ENCODE results near the gene OVCH1.
"Not testable (repeated sequence)": the region's sequence is repeated elsewhere in the genome, so short reads cannot be mapped to it uniquely, and the experiment has no call there.

Gene OVCH1

GRCh38 chr12:29486972-29487371, 10.5 kb downstream of the OVCH1 start:
- no peak for DNase-seq

GRCh38 chr12:29463198-29463597, 34.3 kb downstream of the OVCH1 start:
- no peak for DNase-seq

GRCh38 chr12:29460082-29460481, 37.4 kb downstream of the OVCH1 start:
- no peak for DNase-seq

- DNase-seq: no peak
Observed at GRCh38 chr12:29455087-29455486, 42.4 kb downstream of the OVCH1 start.

GRCh38 chr12:29451888-29452287, 45.6 kb downstream of the OVCH1 start:
- no peak for DNase-seq

- no peak for DNase-seq
Observed at GRCh38 chr12:29448157-29448556, 49.3 kb downstream of the OVCH1 start.

GRCh38 chr12:29447285-29447975, 50.1 kb downstream of the OVCH1 start:
- no peak for DNase-seq

- DNase-seq: no peak
Observed at GRCh38 chr12:29439506-29439905, 58.0 kb downstream of the OVCH1 start.

- no peak for DNase-seq
Observed at GRCh38 chr12:29438752-29439408, 58.6 kb downstream of the OVCH1 start.

GRCh38 chr12:29437575-29437974, 59.9 kb downstream of the OVCH1 start:
- DNase-seq: no peak

GRCh38 chr12:29436815-29437214, 60.7 kb downstream of the OVCH1 start:
- not testable (repeated sequence) for DNase-seq

- no peak for DNase-seq
Observed at GRCh38 chr12:29431513-29431912, 66.0 kb downstream of the OVCH1 start.

- no peak for DNase-seq
Observed at GRCh38 chr12:29430716-29431044, 66.8 kb downstream of the OVCH1 start.

GRCh38 chr12:29429999-29430715, 67.3 kb downstream of the OVCH1 start:
- DNase-seq: no peak

GRCh38 chr12:29428633-29429032, 68.9 kb downstream of the OVCH1 start:
- DNase-seq: no peak

- no peak for DNase-seq
Observed at GRCh38 chr12:29427964-29428363, 69.5 kb downstream of the OVCH1 start.

- no peak for DNase-seq
Observed at GRCh38 chr12:29426498-29426897, 71.0 kb downstream of the OVCH1 start.

GRCh38 chr12:29425722-29426121, 71.8 kb downstream of the OVCH1 start:
- DNase-seq: no peak

GRCh38 chr12:29416748-29417147, 80.7 kb downstream of the OVCH1 start:
- DNase-seq: no peak

GRCh38 chr12:29415111-29415510, 82.4 kb downstream of the OVCH1 start:
- DNase-seq: no peak

GRCh38 chr12:29414368-29414767, 83.1 kb downstream of the OVCH1 start:
- no peak for DNase-seq

- no peak for DNase-seq
Observed at GRCh38 chr12:29405561-29405960, 91.9 kb downstream of the OVCH1 start.

- no peak for DNase-seq
Observed at GRCh38 chr12:29403991-29404390, 93.5 kb downstream of the OVCH1 start.

- no peak for DNase-seq
Observed at GRCh38 chr12:29402437-29402836, 95.0 kb downstream of the OVCH1 start.

Data from activated CD4-positive, alpha-beta T cell treated with anti-CD3 and anti-CD28 coated beads, Interleukin-2, amount 50 U/mL, for 48 hours (primary cell).